OCI-LY7 (cell line): ENCODE results near the gene YIPF4. TPM values are rescaled to one million over a fixed set of nuclear protein-coding genes. Genes with fewer than 3 reads are reported as not detected.

Experiments
- BruUV-seq: library from RNA; stranded (reverse); fragments of 400-500 nt; replicated peaks from 2 replicates; lab custom pipeline; 2021; lab: Mats Ljungman, UMichigan
- CTCF ChIA-PET: fragments of 300-600 bp; sonication (Branson Sonifier 250); formaldehyde crosslinking; loops from one replicate; lab custom pipeline; 2022; ENCODE audit warnings: antibody characterized with exemption; ENCODE audit not compliant: unreplicated experiment; lab: Charles Lee
- POLR2A ChIA-PET: fragments of 300-600 bp; sonication (Branson Sonifier 250); formaldehyde crosslinking; loops from one replicate; lab custom pipeline; 2022; ENCODE audit warnings: antibody characterized with exemption; lab: Charles Lee
- DNase-seq: peaks from one replicate; pipeline ENCODE4 v3.0.0-alpha.2; 2015; ENCODE audit warnings: low spot score
- H2AFZ ChIP-seq: fragments of 200-600 bp; sonication (generic), shearing (Covaris generic); 2 replicates; pipeline ENCODE4 v1.6.1; 2014; ENCODE audit warnings: mild to moderate bottlenecking, antibody characterized with exemption, low read length, moderate library complexity
- H3K27ac ChIP-seq: fragments of 200-600 bp; sonication (generic); 2 replicates; pipeline ENCODE4 v1.5.1; 2014; ENCODE audit warnings: mixed run types, low read depth, mild to moderate bottlenecking, moderate library complexity, low read length, inconsistent platforms; ENCODE audit not compliant: poor library complexity, severe bottlenecking
- H3K36me3 ChIP-seq: fragments of 200-600 bp; sonication (generic); 2 replicates; pipeline ENCODE4 v1.6.1; 2014; ENCODE audit warnings: mild to moderate bottlenecking, antibody characterized with exemption, low read length, moderate library complexity, mixed read lengths; ENCODE audit not compliant: insufficient read depth
- H3K4me1 ChIP-seq: fragments of 200-600 bp; sonication (generic); 2 replicates; pipeline ENCODE4 v1.5.1; 2014; ENCODE audit warnings: mild to moderate bottlenecking, low read length; ENCODE audit not compliant: insufficient read depth, poor library complexity, severe bottlenecking
- H3K4me2 ChIP-seq: fragments of 200-600 bp; sonication (generic); 2 replicates; pipeline ENCODE4 v1.6.1; 2014; ENCODE audit warnings: mild to moderate bottlenecking, low read length
- H3K4me3 ChIP-seq: fragments of 200-600 bp; sonication (generic); 2 replicates; pipeline ENCODE4 v1.5.1; 2014; ENCODE audit warnings: mild to moderate bottlenecking, low read depth, low read length; ENCODE audit not compliant: poor library complexity, severe bottlenecking
- H3K79me2 ChIP-seq: fragments of 200-600 bp; sonication (generic); 2 replicates; pipeline ENCODE4 v1.6.1; 2016; ENCODE audit warnings: low read depth, mild to moderate bottlenecking, low read length, moderate library complexity, mixed read lengths; ENCODE audit not compliant: insufficient read depth
- H3K9me2 ChIP-seq: fragments of 200-600 bp; sonication (generic); 2 replicates; pipeline ENCODE4 v1.6.1; 2016; ENCODE audit warnings: mild to moderate bottlenecking, low read length, mixed read lengths; ENCODE audit not compliant: insufficient read depth
- H3K9me3 ChIP-seq: fragments of 200-600 bp; sonication (generic); 2 replicates; pipeline ENCODE4 v1.6.1; 2014; ENCODE audit warnings: mild to moderate bottlenecking, mixed run types, low read length, mixed read lengths
- H4K20me1 ChIP-seq: fragments of 200-600 bp; sonication (generic); 2 replicates; pipeline ENCODE4 v1.6.1; 2014; ENCODE audit warnings: mild to moderate bottlenecking, antibody characterized with exemption, low read length, moderate library complexity, mixed read lengths; ENCODE audit not compliant: insufficient read depth
- CTCF ChIP-seq: fragments of 200-600 bp; sonication (generic); conservative IDR thresholded peaks from 2 replicates; pipeline ENCODE4 v1.5.1; 2014; ENCODE audit warnings: mild to moderate bottlenecking, antibody characterized with exemption, low read length, moderate library complexity, mixed read lengths
- EZH2phosphoT487 ChIP-seq: fragments of 200-600 bp; sonication (generic); IDR thresholded peaks from 2 replicates; pipeline ENCODE4 v1.6.1; 2018; ENCODE audit warnings: low read depth, borderline replicate concordance, mild to moderate bottlenecking, mixed run types, antibody characterized with exemption, low read length, moderate library complexity, mixed read lengths
- intact Hi-C: fragments of 100-400 bp; cut with micrococcal nuclease; formaldehyde crosslinking; loops from one replicate; pipeline ENCODE4 v1.10.0; 2022; ENCODE audit not compliant: unreplicated experiment
- total RNA-seq, 2 experiments: library from RNA; depleted of rRNA in 1 of 2; stranded (reverse); fragments of >200 nt in 1 of 2; shearing (Covaris generic) in 1 of 2; gene quantifications; 2 replicates each; pipeline ENCODE4 v1.2.3, GENCODE V29; 2014 to 2022

The YIPF4 gene
- total RNA-seq, 2 experiments from 2014 or later = 8.6 to 29.6 TPM

GRCh38 chr2:32262105-32262504 lies 15.6 kb upstream of the YIPF4 start:
- Histone ChIP-seq H3K27ac (no peak overlapping the region), H3K4me3 (no peak overlapping the region), H3K4me1 (peaks cover 4% of the 10 kb centered on the region), H3K9me2 (no peaks in the 10 kb centered on the region), H3K9me3 (no peaks in the 10 kb centered on the region), H3K79me2 (no peaks in the 10 kb centered on the region), H2AFZ (no peak overlapping the region), H3K36me3 (no peaks in the 10 kb centered on the region), H3K4me2 (no peak overlapping the region), H4K20me1 (no peaks in the 10 kb centered on the region)
- no peak for DNase-seq
- TF ChIP-seq EZH2phosphoT487 (no peak), CTCF (no peak)
- ChIA-PET CTCF (no interaction called here), POLR2A (interaction anchor here (0.6 kb wide), 1 partner anchor 450 kb away, joined by 3 read pairs; no protein-coding TSS in a partner anchor)
- intact Hi-C loops = no loop called here
- BruUV-seq = no TSS peak

GRCh38 chr2:32264422-32265105 lies 13.1 kb upstream of the YIPF4 start, which contains the start of gene NLRC4:
Gene NLRC4, minus strand, starts transcription at chr2:32264886. Its CDS starts 8,111 bp downstream, at chr2:32256775.
- H3K4me1 ChIP-seq = peaks cover 4% of the 10 kb centered on the region
- H4K20me1 ChIP-seq = no peaks in the 10 kb centered on the region
- peak; percentile 50 for DNase-seq
- no TSS peak for BruUV-seq
- no peaks in the 10 kb centered on the region for H3K9me2 ChIP-seq
- CTCF ChIA-PET = no interaction called here
- no peaks in the 10 kb centered on the region for H3K36me3 ChIP-seq
- TF ChIP-seq CTCF (no peak), EZH2phosphoT487 (no peak)
- POLR2A ChIA-PET = interaction anchor here (0.5 to 0.7 kb wide), 6 partner anchors 30 to 663 kb away, joined by 3 to 5 read pairs (median 3); no protein-coding TSS in a partner anchor
- H3K27ac ChIP-seq = no peak within 1 kb of the TSS
- H3K79me2 ChIP-seq = no peaks in the 10 kb centered on the region
- intact Hi-C loops = no loop called here
- H2AFZ ChIP-seq = peak within 1 kb of the TSS; percentile 80
- H3K4me2 ChIP-seq = peak within 1 kb of the TSS; percentile 63
- H3K9me3 ChIP-seq = no peaks in the 10 kb centered on the region
- no peak within 1 kb of the TSS for H3K4me3 ChIP-seq

- no peak for TF ChIP-seq CTCF
- no peak for TF ChIP-seq EZH2phosphoT487
These were observed 6.6 kb upstream of the YIPF4 start for GRCh38 chr2:32271063-32271462.

More at GRCh38 chr2:32271063-32271462, 6.6 kb upstream of the YIPF4 start:
- H3K79me2 ChIP-seq = no peaks in the 10 kb centered on the region
- intact Hi-C loops = no loop called here
- H3K4me1 ChIP-seq = no peaks in the 10 kb centered on the region
- no peaks in the 10 kb centered on the region for H3K9me3 ChIP-seq
- H2AFZ ChIP-seq = no peak overlapping the region
- no peak overlapping the region for H3K27ac ChIP-seq
- ChIA-PET POLR2A (no interaction called here), CTCF (no interaction called here)
- DNase-seq = no peak
- H3K9me2 ChIP-seq = no peaks in the 10 kb centered on the region
- no peak overlapping the region for H3K4me3 ChIP-seq
- no peak overlapping the region for H3K4me2 ChIP-seq
- H3K36me3 ChIP-seq = no peaks in the 10 kb centered on the region
- no TSS peak for BruUV-seq
- H4K20me1 ChIP-seq = no peaks in the 10 kb centered on the region
